ENCODE data around the gene RGS7.

Gene RGS7

DNA sequence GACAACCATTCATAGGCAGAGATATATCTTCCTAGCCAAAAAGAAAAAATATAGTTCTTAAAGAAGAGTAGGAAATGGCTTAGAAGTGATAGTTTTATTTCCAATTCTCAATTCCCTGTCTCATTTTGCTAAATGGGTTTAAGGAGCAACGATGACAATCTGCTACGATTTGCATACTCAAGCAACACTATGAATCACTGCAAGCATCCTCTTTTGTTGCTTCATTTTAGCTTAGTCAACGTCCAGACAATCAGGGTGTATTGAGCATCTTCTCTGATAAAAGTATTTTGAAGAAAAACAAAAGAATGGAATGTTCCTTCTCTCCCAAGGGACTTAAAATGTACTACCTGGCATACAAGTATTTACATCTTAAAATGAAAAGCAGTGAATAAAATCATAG, 80.6 kb downstream of the RGS7 start:
- DNase-seq (ENCODE audit: low read depth), result peak; percentile 53
- TF ChIP-seq, protein P1, sequence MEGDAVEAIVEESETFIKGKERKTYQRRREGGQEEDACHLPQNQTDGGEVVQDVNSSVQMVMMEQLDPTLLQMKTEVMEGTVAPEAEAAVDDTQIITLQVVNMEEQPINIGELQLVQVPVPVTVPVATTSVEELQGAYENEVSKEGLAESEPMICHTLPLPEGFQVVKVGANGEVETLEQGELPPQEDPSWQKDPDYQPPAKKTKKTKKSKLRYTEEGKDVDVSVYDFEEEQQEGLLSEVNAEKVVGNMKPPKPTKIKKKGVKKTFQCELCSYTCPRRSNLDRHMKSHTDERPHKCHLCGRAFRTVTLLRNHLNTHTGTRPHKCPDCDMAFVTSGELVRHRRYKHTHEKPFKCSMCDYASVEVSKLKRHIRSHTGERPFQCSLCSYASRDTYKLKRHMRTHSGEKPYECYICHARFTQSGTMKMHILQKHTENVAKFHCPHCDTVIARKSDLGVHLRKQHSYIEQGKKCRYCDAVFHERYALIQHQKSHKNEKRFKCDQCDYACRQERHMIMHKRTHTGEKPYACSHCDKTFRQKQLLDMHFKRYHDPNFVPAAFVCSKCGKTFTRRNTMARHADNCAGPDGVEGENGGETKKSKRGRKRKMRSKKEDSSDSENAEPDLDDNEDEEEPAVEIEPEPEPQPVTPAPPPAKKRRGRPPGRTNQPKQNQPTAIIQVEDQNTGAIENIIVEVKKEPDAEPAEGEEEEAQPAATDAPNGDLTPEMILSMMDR (conservative IDR thresholded peaks at IDR 0.05; ENCODE audit: control insufficient read depth, insufficient read depth, low read depth, low read length), result no peak
- no peak overlapping the region for H3K4me3 ChIP-seq (ENCODE audit: control insufficient read depth, low read depth, low read length)

DNA sequence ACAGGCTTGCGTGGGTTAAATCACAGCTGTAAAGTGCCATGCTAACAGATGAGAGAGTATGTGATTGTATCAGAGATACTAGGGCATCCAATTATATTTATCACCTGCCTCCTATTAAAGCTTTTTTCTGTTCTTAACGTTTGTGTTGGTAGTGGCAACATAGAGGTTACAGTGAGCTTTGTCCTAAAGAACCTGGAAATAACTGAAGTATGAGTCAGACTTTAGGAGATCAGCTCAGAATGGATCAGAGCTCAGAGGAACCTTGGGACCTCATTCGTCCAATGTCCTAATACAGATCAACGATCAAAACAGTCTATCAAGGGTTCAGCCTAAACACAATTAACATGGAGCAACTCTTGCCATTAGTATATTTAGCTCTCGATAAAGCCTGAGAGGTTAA, 81.0 kb downstream of the RGS7 start:
- no peak for DNase-seq (ENCODE audit: low read depth)
- TF ChIP-seq, protein P1 (conservative IDR thresholded peaks at IDR 0.05; ENCODE audit: control insufficient read depth, insufficient read depth, low read depth, low read length), result no peak
- H3K4me3 ChIP-seq (ENCODE audit: control insufficient read depth, low read depth, low read length), result no peak overlapping the region

DNA sequence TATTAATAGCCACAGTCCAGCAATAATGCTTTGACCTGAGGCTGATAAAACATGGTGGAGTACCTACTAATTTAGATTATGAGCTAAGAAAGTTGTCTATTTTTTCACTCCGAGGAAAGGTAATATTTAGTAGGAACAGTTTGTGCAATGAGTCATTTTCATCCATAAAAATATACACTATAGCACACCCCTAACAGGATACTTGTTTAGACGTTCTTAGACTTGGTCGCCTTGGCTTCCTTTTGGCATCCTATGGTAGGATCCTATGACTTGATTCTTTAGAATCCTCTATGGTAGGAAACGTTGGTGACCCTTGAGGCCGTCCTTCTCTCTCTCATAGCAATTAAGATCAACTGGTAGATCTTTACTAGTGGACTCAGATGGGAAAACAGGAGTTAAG, 81.8 kb downstream of the RGS7 start:
- TF ChIP-seq, protein P1 (conservative IDR thresholded peaks at IDR 0.05; ENCODE audit: control insufficient read depth, insufficient read depth, low read depth, low read length), result no peak
- H3K4me3 ChIP-seq (ENCODE audit: control insufficient read depth, low read depth, low read length), result no peak overlapping the region
- no peak for DNase-seq (ENCODE audit: low read depth)

DNA sequence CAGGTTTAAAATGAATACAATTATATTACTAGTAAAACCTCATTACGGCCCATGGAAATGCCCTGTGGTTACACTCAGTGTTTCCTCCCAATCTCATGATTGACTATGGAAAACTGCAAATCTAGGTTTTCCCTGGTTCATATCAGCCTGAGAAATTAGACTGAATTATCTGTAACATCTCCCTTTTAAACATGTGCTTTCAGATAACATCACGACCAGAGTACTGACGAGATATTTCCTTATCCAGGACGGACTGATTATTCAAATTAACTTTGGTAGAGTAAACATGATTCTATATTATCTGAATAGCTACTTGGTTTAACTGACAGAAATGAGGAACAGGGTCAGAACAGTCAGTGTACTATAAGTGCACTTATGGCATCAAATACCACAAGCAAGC, 82.3 kb downstream of the RGS7 start:
- TF ChIP-seq, protein P1 (conservative IDR thresholded peaks at IDR 0.05; ENCODE audit: control insufficient read depth, insufficient read depth, low read depth, low read length), result no peak
- no peak for DNase-seq (ENCODE audit: low read depth)
- no peak overlapping the region for H3K4me3 ChIP-seq (ENCODE audit: control insufficient read depth, low read depth, low read length)

DNA sequence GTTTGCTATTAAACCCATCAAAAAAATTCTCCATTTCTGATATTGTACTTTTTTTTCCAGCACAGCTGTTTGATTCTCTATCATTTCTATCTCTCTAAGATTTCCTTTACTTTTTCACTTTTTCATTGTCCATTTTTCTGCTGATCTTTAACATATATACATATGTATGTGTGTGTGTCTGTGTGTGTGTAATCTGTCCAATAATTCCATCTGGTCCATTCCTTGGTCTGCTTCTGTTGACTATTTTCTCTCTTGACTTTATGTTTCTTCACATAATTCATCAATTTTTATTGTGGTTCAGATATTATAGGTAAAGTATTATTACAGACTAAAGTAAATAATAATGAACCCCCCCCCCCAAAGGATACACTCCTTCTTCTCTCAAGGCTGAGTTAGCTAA, 84.2 kb downstream of the RGS7 start:
- no peak overlapping the region for H3K4me3 ChIP-seq (ENCODE audit: control insufficient read depth, low read depth, low read length)
- TF ChIP-seq, protein P1 (conservative IDR thresholded peaks at IDR 0.05; ENCODE audit: control insufficient read depth, insufficient read depth, low read depth, low read length), result no peak
- no peak for DNase-seq (ENCODE audit: low read depth)

DNA sequence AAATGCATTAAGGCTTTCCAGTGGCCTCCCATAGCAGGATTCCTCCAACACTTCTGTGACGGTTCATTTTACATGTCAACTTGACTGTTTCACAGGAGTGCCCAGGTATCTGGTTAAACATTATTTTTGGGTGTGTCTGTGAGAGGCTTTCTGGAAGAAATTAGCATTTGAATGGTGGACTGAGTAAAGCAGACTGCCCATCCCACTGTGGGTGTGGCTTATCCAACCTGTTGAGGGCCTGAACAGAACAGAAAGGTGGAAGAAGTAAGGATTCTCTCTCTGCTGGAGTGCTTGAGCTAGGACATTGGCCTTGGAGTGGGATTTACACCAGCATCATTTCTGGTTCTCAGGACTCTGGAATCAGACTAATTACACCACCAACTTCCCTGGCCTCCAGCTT, 85.6 kb downstream of the RGS7 start:
- no peak for DNase-seq (ENCODE audit: low read depth)
- TF ChIP-seq, protein P1 (conservative IDR thresholded peaks at IDR 0.05; ENCODE audit: control insufficient read depth, insufficient read depth, low read depth, low read length), result no peak
- H3K4me3 ChIP-seq (ENCODE audit: control insufficient read depth, low read depth, low read length), result no peak overlapping the region

DNA sequence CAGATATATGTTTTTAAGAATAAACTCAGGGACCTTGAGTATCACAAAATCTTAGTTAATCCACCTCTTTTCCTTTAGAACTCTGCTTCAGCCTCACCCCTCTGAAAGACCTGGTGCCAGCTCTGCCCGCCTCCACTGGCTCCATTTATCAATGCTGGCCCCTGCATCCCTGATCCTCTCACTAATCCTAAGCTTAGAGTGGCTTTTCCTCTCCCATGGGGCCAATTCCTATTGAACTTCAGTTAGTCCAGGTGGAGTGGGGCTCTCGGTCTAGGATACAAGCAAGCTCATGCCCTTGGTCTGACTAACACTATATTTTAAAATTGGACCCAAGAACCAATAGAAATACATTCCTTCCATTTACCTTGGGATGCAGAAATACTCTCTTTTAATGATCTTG, 87.0 kb downstream of the RGS7 start:
- no peak for DNase-seq (ENCODE audit: low read depth)
- TF ChIP-seq, protein P1 (conservative IDR thresholded peaks at IDR 0.05; ENCODE audit: control insufficient read depth, insufficient read depth, low read depth, low read length), result no peak
- H3K4me3 ChIP-seq (ENCODE audit: control insufficient read depth, low read depth, low read length), result no peak overlapping the region
